Stomach (tissue), 9 donors: ENCODE data around the gene GSTA2. TPM values are rescaled to one million over a fixed set of nuclear protein-coding genes. Genes with fewer than 3 reads are reported as not detected.
"Not testable (repeated sequence)": the region's sequence is repeated elsewhere in the genome, so short reads cannot be mapped to it uniquely, and the experiment has no call there.

Experiments
- DNase-seq, 2 donors: peaks; one replicate each; pipeline versions ENCODE4 v3.0.0 to v3.0.0-alpha.2; 2013 to 2019
- H3K27ac ChIP-seq, 5 donors: fragments of 200-600 bp in 4 of 5; sonication (generic) in 4 of 5; one replicate each; pipeline ENCODE4 v1.5.1; 2013 to 2019; ENCODE audit warnings: mild to moderate bottlenecking in 1 of 5, moderate library complexity in 1 of 5
- H3K27me3 ChIP-seq, 3 donors: fragments of 200-600 bp; sonication (generic); one replicate each; pipeline ENCODE4 v1.5.1; 2017 to 2019; ENCODE audit warnings: mixed run types in 1 of 3
- H3K36me3 ChIP-seq, 4 donors: fragments of 200-600 bp; sonication (generic); 1 replicate in 3 of 4; 2 replicates in 1 of 4; pipeline ENCODE4 v1.5.1; 2016 to 2019
- H3K4me1 ChIP-seq, 4 donors: fragments of 200-600 bp; sonication (generic); one replicate each; pipeline ENCODE4 v1.5.1; 2016 to 2019
- H3K4me3 ChIP-seq, 4 donors: fragments of 200-600 bp; sonication (generic) in 3 of 4; one replicate each; pipeline ENCODE4 v1.5.1; 2016 to 2019; ENCODE audit warnings: mild to moderate bottlenecking in 1 of 4
- H3K9me3 ChIP-seq, 4 donors: fragments of 200-600 bp; sonication (generic); one replicate each; pipeline ENCODE4 v1.5.1; 2016 to 2019
- EP300 ChIP-seq: sonication (generic); formaldehyde crosslinking; IDR thresholded peaks from one replicate; pipeline ENCODE4 v1.6.1; 2017; ENCODE audit warnings: antibody characterized with exemption
- POLR2A ChIP-seq, 4 donors: fragments of 450-650 bp; IDR thresholded peaks; one replicate each; pipeline ENCODE4 v1.6.1; 2016; ENCODE audit warnings: antibody characterized with exemption in 4 of 4, control low read depth in 2 of 4, mild to moderate bottlenecking in 1 of 4, moderate library complexity in 1 of 4
- POLR2AphosphoS5 ChIP-seq, 3 donors: sonication (generic); formaldehyde crosslinking; IDR thresholded peaks; one replicate each; pipeline ENCODE4 v1.6.1; 2016; ENCODE audit warnings: antibody characterized with exemption in 3 of 3
- WGBS, 5 donors: extraction: QIAGEN DNeasy Blood & Tissue Kit in 3 of 5; methylation state at CpG; one replicate each; pipeline versions ENCODE4 v1.1.5 to v1.1.7; 2013 to 2018; 5-methylcytosine and 5-hydroxymethylcytosine counted together
- intact Hi-C: fragments of 100-400 bp; cut with DNase I; formaldehyde crosslinking; loops from one replicate; pipeline ENCODE4 v1.15.1; 2023; ENCODE audit warnings: low total_unique reads
- polyA plus RNA-seq, 3 donors: library from polyadenylated mRNA; stranded (reverse); fragments of 200-250 nt; gene quantifications; one replicate each; pipeline ENCODE4 v1.2.3, GENCODE V29; 2013
- total RNA-seq, 5 donors: library from RNA; depleted of rRNA; stranded (reverse); fragments of >200 nt; gene quantifications; one replicate each; pipeline versions ENCODE4 v1.1.0 to v1.2.3, GENCODE V29; 2014 to 2016
- TF ChIP-seq, protein P1 (sequence below), 7 experiments: fragments of 450-650 bp in 4 of 7; fragments of 200-600 bp in 3 of 7; sonication (generic) in 3 of 7; IDR thresholded peaks; one replicate each; pipeline ENCODE4 v1.5.1; 2016 to 2019; ENCODE audit warnings: antibody characterized with exemption in 7 of 7, control low read depth in 2 of 7, mild to moderate bottlenecking in 1 of 7
- donor health status: healthy with polysubstance abuse.
- donor health status: Bipolar disorder and iron deficiency.
- donor health status: healthy.

GSTA2 gene
- total and polyA plus RNA-seq, 8 donors = 0.89 to 9.8 (median 5.8) TPM; not detected in 2

DNA sequence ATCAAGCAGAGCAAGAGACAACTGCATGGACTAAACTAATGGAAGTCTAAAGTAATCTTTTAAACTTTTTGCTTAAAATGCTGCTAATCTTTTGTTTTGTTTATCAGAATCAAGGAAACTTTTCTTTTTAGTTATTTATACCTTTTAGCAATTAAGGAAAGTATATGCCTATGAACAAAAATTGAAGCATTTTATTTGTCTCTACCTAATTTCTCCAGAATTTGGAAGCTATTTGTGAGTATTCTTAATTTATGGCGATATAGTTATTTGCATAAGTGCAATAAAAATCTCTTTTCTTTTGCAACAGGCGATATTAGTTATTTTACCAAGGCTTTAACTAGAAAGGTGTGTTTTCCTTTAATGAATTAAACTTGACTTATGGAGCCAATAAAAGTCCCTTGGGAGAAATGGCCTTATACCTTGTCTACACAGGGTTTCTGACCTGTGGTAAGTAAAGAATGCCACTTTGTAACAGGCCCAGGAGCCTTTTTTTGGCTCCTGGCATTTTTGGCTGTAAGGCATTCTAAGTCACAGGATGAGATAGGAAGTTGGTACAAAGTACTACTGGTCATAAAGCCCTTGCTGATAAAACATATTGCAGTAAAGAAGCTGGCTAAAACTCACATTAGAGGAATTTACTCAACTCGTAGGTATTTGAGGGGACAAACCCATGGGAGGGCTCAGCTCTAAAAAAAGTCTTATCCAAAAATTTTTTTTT lies 55.2 kb downstream of the GSTA2 start:
- Histone ChIP-seq H3K9me3 (no peaks in the 10 kb centered on the region), H3K4me3 (no peak overlapping the region), H3K36me3 (no peaks in the 10 kb centered on the region), H3K27me3 (no peaks in the 10 kb centered on the region), H3K27ac (no peak overlapping the region), H3K4me1 (no peaks in the 10 kb centered on the region)
- TF ChIP-seq, protein P1, sequence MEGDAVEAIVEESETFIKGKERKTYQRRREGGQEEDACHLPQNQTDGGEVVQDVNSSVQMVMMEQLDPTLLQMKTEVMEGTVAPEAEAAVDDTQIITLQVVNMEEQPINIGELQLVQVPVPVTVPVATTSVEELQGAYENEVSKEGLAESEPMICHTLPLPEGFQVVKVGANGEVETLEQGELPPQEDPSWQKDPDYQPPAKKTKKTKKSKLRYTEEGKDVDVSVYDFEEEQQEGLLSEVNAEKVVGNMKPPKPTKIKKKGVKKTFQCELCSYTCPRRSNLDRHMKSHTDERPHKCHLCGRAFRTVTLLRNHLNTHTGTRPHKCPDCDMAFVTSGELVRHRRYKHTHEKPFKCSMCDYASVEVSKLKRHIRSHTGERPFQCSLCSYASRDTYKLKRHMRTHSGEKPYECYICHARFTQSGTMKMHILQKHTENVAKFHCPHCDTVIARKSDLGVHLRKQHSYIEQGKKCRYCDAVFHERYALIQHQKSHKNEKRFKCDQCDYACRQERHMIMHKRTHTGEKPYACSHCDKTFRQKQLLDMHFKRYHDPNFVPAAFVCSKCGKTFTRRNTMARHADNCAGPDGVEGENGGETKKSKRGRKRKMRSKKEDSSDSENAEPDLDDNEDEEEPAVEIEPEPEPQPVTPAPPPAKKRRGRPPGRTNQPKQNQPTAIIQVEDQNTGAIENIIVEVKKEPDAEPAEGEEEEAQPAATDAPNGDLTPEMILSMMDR (IDR thresholded peaks at IDR 0.05) = no peak
- TF ChIP-seq POLR2A (IDR thresholded peaks at IDR 0.05) = no peak
- no peak for TF ChIP-seq POLR2AphosphoS5 (IDR thresholded peaks at IDR 0.05)
- no peak for TF ChIP-seq EP300
- DNase-seq = no peak
- WGBS, 5 donors = 68 to 78% (median 73%) methylated on average over 3 of the region's 3 CpGs
- intact Hi-C loops = no loop called here

DNA sequence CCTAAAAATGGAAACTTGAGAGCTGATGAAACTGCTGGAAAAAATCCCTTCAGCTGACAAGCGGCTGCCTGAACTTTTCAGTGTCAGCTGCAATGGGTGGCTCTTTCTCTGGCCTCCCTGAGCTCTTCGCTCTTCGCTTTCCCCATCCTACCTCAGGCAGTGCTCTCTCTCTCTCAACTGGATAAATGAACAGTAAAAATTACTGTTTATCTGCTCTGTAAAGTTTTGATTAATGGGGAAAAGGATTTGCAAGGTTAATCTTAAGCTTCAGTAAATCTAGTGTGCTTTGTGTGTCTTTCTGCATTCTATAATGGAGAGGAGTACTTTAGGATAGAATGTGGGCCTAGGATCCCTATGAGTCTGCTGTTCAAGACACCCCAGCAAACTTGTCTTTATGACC lies 57.3 kb downstream of the GSTA2 start:
- H3K27me3 ChIP-seq = no peaks in the 10 kb centered on the region
- H3K4me3 ChIP-seq = no peak overlapping the region
- DNase-seq = no peak
- intact Hi-C loops = no loop called here
- H3K9me3 ChIP-seq = no peaks in the 10 kb centered on the region
- no peaks in the 10 kb centered on the region for H3K36me3 ChIP-seq
- no peak overlapping the region for H3K27ac ChIP-seq
- TF ChIP-seq POLR2A (IDR thresholded peaks at IDR 0.05) (no peak), POLR2AphosphoS5 (IDR thresholded peaks at IDR 0.05) (no peak), EP300 (no peak)
- TF ChIP-seq, protein P1 (IDR thresholded peaks at IDR 0.05) = no peak
- WGBS, 5 donors = 91 to 99% (median 94%) methylated on average over 3 of the region's 3 CpGs
- no peaks in the 10 kb centered on the region for H3K4me1 ChIP-seq

DNA sequence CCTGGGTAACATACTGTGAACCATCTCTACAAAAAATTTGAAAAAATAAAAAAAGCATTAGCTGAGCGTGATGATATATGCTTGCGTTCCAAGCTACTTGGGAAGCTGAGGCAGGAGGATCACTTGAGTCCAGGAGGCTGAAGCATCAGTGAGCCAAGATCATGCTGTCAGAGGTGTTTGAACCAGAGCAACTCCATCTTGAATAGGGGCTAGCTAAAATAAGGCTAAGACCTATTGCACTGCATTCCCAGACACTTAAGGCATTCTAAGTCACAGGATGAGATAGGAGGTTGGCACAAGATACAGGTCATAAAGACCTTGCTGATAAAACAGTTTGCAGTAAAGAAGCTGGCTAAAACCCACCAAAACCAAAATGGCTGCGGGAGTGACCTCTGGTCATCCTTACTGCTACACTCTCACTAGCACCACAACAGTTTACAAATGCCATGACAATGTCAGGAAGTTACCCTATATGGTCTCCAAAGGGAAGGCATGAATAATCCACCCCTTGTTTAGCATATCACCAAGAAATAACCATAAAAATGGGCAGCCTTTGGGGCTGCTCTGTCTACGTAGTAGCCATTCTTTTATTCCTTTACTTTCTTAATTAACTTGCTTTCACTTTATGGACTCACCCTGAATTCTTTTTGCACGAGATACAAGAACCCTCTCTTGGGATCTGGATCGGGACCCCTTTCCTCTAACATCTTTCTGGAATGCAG lies 58.3 kb downstream of the GSTA2 start:
- H3K27ac ChIP-seq, intact Hi-C loops: not testable (repeated sequence)
- WGBS, 5 donors = 85 to 97% (median 94%) methylated on average over 6 of the region's 6 CpGs

DNA sequence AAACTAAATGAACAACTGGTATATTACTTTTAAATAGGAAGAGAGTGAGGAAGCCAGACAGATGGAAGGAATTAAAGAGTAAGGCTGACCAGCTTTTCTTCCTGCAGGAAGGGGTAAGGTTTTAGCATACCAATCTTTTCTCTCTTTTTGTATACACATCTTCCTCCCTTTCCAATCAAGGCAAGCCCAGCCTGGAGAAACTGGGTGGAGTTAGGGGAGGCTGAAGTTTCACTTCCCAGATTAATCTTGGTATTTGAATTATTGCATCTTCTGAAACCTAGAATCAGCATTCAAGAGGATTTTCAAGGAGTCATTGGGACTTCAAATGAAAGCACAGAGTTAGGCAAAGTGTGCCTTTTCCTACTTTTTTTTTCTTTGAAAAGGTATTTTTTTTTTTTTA lies 59.2 kb downstream of the GSTA2 start:
- TF ChIP-seq POLR2A (IDR thresholded peaks at IDR 0.05) = no peak
- TF ChIP-seq POLR2AphosphoS5 (IDR thresholded peaks at IDR 0.05) = no peak
- H3K27ac ChIP-seq = no peak overlapping the region
- no peak for DNase-seq
- intact Hi-C loops = no loop called here
- no peak overlapping the region for H3K4me3 ChIP-seq
- no peaks in the 10 kb centered on the region for H3K9me3 ChIP-seq
- no peaks in the 10 kb centered on the region for H3K4me1 ChIP-seq
- H3K27me3 ChIP-seq = no peaks in the 10 kb centered on the region
- no peaks in the 10 kb centered on the region for H3K36me3 ChIP-seq

More for the DNA sequence above, 58.3 kb downstream of the GSTA2 start:
- not testable (repeated sequence) for H3K9me3 ChIP-seq, H3K4me3 ChIP-seq, DNase-seq, H3K36me3 ChIP-seq, H3K4me1 ChIP-seq, H3K27me3 ChIP-seq

Other genes with a start within 250 kb of the GSTA2 start
- 10 to 100 TPM in 2 of 5 donors, 1 to 10 TPM in 3; 1.4 to 14.1 (median 6.4) TPM for gene TRAM2, start 186.4 kb downstream of the GSTA2 start, total RNA-seq
- gene TRAM2, start 186.4 kb downstream of the GSTA2 start, polyA plus RNA-seq = 1 to 10 TPM; 2.1 to 2.7 (median 2.1) TPM
- 10 to 100 TPM in 4 of 5 donors, not detected in 1; 10.7 to 29.9 (median 20.8) TPM for gene TMEM14A, start 92.4 kb downstream of the GSTA2 start, total RNA-seq
- gene TMEM14A, start 92.4 kb downstream of the GSTA2 start, polyA plus RNA-seq = 10 to 100 TPM; 23.2 to 29.4 (median 29.3) TPM
- gene GSTA1, start 40.3 kb upstream of the GSTA2 start, total RNA-seq = 100 to 1,000 TPM in 2 of 5 donors, 10 to 100 TPM in 2, not detected in 1; 15.9 to 216 (median 76.6) TPM
- 100 to 1,000 TPM in 2 of 3 donors, 1 to 10 TPM in 1; 8.2 to 292 (median 183) TPM for gene GSTA1, start 40.3 kb upstream of the GSTA2 start, polyA plus RNA-seq
- gene GSTA5, start 77.3 kb upstream of the GSTA2 start, total RNA-seq = not detected
- gene GSTA5, start 77.3 kb upstream of the GSTA2 start, polyA plus RNA-seq = not detected
- gene GSTA3, start 146.2 kb upstream of the GSTA2 start, total RNA-seq = not detected
- gene GSTA3, start 146.2 kb upstream of the GSTA2 start, polyA plus RNA-seq = 1 to 10 TPM in 2 of 3 donors, under 1 TPM in 1; 1.00 to 8.9 (median 2.3) TPM
- 100 to 1,000 TPM in 2 of 5 donors, 10 to 100 TPM in 2, 1 to 10 TPM in 1; 5.2 to 105 (median 62.4) TPM for gene GSTA4, start 231.8 kb upstream of the GSTA2 start, total RNA-seq
- 10 to 100 TPM; 41.6 to 54.8 (median 42.7) TPM for gene GSTA4, start 231.8 kb upstream of the GSTA2 start, polyA plus RNA-seq